Renal cortex interstitium (tissue), 11 donors: Measurements from ENCODE around the gene TECPR2. TPM values are rescaled to one million over a fixed set of nuclear protein-coding genes. Genes with fewer than 3 reads are reported as not detected.

Experiments
- DNase-seq, 11 donors: peaks; one replicate each; pipeline ENCODE4 v3.0.0-alpha.2; 2013; ENCODE audit warnings: low read depth in 9 of 11, low spot score in 4 of 11; ENCODE audit errors: extremely low read depth in 1 of 11
- polyA plus RNA-seq, 3 donors: library from polyadenylated mRNA; unstranded; fragments of 120-200 nt; gene quantifications; one replicate each; pipeline ENCODE4 v1.2.1, GENCODE V29; 2013; ENCODE audit not compliant: insufficient read length in 3 of 3

TECPR2 gene
- polyA plus RNA-seq, 3 donors, result 14.7 to 19.6 (median 16.8) TPM

DNA sequence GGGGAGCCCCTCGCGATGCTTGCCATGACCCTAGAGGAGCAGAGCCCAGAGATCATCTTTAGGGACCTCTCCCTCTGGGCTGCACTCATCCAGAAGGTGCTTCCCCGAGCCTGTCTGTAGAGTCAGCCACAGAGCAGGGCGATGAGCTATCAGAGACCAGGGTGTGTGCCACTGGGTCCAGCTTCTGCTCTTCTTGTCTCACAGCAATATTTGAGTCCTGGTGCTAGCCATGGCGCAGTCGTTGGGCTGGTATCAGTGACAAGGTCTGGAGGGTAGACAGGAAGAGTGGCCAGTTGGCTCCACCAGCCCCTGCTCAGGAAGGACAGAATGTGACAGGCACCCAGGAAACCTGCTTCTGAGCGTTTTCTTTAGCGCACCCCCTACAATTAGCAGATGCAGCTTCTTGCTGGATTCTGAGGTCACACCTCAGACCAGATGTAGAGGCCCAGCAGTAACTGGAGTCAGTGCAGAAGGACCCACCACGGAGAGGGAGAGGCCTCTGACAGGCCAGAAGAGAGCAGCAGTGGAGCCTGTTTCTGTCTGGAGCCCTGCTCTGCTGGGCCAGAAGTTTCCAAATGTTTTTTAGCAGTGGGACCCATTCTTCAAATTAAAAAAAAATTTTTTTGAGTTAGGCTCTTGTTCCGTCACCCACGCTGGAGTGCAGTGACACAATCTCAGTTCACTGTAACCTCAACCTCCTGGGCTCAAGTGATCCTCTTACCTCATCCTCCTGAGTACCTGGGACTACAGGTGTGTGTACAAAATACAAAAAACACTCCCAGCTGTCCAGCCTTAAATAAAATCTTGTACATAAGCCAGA lies 123.2 kb downstream of the TECPR2 start:
- no peak for DNase-seq

- DNase-seq, result no peak
These were observed 123.9 kb downstream of the TECPR2 start for GRCh38 chr14:102486513-102487203.

- no peak for DNase-seq
These were observed 124.5 kb downstream of the TECPR2 start for GRCh38 chr14:102487204-102487577.

DNA sequence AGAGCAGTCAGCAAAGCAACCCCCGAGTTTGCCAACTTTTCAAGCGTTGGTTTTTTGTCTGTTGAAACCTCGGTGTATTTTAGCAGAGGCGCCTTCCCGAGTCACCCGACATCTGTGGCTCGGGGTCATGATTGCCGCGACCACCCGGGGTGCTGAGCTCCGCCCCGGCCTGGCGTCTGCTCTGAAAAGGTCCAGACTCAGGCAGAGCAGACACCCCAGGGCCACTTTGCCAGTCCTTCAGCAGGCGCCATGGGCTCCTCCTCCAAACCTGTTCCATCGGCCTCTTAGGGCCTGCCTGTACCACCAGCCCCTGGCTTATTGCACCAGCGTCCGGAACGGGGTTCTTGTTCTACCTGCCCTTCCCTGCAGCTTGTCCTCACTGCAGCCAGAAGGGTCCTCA lies 127.7 kb downstream of the TECPR2 start:
- DNase-seq, result no peak

- no peak for DNase-seq
These were observed 128.6 kb downstream of the TECPR2 start for GRCh38 chr14:102491366-102491765.

GRCh38 chr14:102491786-102492530 lies 129.2 kb downstream of the TECPR2 start:
- no peak for DNase-seq

DNA sequence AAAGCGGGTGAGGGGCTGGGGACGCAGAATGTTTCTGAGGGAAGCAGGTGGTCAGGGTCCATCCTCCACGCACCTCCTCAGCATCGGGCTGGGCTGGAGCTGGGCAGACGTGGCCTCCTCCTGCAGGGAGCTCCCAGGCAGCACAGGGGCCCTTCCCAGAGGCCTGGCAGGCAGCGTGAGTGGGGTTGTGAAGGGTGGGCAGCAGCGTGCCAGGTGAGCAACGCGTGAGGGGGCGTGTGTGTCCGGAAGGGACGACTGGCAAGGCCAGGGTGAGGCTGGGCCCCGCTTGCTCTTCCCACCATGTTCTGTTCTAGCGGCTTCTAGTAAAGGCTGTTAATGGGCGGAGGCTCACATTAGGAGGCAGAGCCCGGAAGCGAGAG lies 129.8 kb downstream of the TECPR2 start:
- no peak for DNase-seq

- DNase-seq, result no peak
These were observed 130.4 kb downstream of the TECPR2 start for GRCh38 chr14:102493096-102493495.

- no peak for DNase-seq
These were observed 130.8 kb downstream of the TECPR2 start for GRCh38 chr14:102493585-102493984.

GRCh38 chr14:102495491-102496330 lies 133.0 kb downstream of the TECPR2 start:
- no peak for DNase-seq

DNA sequence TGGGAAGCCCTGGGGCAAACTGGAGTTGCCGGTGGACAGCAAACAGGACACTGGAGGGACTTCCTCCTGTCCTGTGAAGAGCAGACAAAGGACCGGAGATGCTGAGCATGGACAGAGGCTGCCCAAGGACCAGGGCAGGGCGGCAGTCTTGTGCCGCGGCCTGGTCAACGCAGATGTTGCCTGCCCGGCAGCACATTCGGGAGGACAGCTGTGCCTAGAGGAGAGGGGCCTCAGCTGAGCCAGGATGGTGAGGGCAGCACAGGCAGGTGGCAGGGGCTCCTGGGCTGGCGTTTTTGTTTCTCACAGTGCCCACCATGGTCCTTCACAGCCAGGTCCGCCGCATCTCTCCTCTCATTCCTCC lies 133.6 kb downstream of the TECPR2 start:
- no peak for DNase-seq

DNA sequence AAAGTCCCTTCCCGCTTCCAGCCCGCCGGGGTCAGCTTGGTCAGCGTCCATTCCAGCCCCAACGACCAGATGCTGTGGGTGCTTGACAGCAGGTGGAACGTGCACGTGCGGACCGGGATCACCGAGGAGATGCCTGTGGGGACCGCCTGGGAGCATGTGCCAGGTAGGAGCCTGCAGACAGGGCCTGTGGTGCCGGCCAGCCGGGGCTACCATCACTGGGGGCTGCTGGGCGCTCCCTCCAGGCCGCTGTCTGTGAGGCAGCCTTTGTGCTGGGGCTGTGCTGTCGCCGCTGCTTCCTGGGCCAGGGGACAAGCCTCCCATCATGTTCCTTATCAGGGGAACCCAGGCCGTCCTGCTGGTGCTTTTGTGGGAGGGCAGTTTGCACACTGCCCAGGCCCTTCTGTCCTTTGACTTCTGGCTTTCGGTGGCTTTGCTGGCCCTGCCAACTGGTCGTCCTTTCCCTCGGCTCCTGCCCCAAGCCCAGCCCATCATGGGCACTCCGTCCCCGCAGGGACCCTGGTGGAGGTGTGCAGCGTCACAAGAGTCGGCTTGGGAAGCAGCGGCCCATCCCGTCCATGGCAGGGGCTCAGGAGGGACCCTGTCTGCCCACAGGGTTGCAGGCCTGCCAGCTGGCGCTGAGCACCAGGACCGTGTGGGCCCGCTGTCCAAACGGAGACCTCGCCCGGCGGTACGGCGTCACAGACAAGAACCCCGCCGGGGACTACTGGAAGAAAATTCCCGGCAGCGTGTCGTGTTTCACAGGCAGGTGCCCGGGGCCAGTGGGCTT lies 134.4 kb downstream of the TECPR2 start:
- DNase-seq, result no peak

DNA sequence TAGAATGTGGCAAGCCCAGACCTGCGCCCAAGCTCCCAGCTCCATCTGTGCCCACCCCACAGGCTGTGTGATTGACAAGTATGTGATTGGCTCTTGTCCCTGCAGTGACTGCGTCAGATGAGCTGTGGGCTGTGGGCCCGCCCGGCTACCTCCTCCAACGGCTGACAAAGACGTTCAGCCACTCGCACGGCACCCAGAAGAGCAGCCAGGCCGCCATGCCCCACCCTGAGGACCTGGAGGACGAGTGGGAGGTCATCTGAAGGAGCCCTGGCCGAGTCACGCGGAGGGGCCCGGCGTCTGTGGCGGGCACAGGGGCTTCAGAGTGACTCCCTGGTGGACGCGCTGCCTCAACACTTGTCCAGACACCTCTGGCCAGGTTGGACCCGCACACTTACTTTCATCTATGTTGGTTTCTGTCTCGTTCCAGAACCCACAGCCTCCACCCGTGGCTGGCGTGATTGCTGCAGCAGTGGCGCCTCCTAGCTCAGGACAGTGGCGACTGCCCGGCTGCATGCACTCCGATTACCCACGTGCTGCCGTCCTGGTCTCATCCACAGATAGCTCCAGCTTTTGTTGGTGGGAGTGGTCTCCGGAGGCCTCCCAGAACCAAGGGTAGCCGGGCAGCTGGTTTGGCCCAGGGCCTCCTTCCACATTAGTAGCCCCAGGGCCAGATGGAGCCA lies 135.4 kb downstream of the TECPR2 start:
- DNase-seq, result no peak

GRCh38 chr14:102498678-102499265 lies 136.0 kb downstream of the TECPR2 start:
- DNase-seq, result no peak

DNA sequence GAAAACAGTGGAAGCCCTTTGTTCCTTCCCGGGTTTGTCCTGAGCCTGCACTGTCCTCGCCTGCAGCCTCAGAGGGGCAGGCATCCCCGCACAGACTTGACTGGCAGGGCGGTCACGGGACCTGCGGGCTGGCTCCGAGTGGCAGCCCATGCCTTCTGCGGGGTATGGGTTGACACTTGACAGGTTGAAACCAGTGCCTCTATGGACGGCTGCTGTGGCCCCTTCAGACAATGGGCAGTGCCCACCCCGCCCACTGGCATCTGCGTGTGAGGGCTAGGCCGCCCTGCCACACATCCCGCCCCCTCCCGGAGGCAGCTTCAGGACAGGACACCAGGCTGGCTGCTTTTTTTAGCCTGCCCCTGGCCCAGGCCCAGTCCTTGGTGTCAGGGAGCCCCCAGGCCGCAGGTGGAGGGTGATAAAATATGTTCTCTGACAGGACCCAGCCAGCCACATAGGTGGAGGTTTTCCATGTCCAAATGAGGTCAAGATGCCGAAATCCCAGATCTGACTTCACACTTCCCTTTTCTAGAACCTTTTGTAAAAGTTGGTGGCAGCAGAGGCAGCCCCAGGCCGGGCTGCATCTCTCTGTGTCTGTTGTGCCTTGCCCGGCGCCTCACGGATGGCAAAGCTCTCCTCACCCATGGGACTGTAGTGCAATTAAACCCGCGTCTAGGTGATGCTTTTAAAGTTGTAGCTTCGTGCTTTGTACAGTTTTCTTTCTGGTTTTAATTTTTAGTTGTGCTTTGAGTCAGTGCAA lies 136.8 kb downstream of the TECPR2 start:
- DNase-seq, result no peak

- no peak for DNase-seq
These were observed 137.5 kb downstream of the TECPR2 start for GRCh38 chr14:102500158-102500662.

GRCh38 chr14:102500713-102501112 lies 138.0 kb downstream of the TECPR2 start:
- no peak for DNase-seq
